Fibroblast of peridontal ligament (primary cell): ENCODE measurements around the gene PCNX3.

Experiments used
- DNase-seq: peaks from one replicate; pipeline ENCODE4 v3.0.0-alpha.2; 2010; ENCODE audit errors: extremely low read depth

The PCNX3 gene

GRCh38 chr11:65598258-65598699, 17.3 kb upstream of the PCNX3 start:
- no peak for DNase-seq

- no peak for DNase-seq
These were observed 16.2 kb upstream of the PCNX3 start for GRCh38 chr11:65599216-65599954.

GRCh38 chr11:65599955-65600246, 15.7 kb upstream of the PCNX3 start:
- no peak for DNase-seq

GRCh38 chr11:65604258-65604657, 11.3 kb upstream of the PCNX3 start:
- DNase-seq, result no peak

GRCh38 chr11:65606876-65607613, 8.5 kb upstream of the PCNX3 start:
- peak; percentile 81 for DNase-seq

- no peak for DNase-seq
These were observed 7.8 kb upstream of the PCNX3 start for GRCh38 chr11:65607614-65608426.

- DNase-seq, result peak; percentile 57
These were observed 6.3 kb upstream of the PCNX3 start for GRCh38 chr11:65609229-65609628.

GRCh38 chr11:65609665-65610064, 5.9 kb upstream of the PCNX3 start:
- DNase-seq, result no peak

- no peak for DNase-seq
These were observed 5.2 kb upstream of the PCNX3 start for GRCh38 chr11:65610404-65610803.

GRCh38 chr11:65611028-65611757, 4.4 kb upstream of the PCNX3 start:
- DNase-seq, result no peak

- DNase-seq, result no peak
These were observed 3.6 kb upstream of the PCNX3 start for GRCh38 chr11:65611758-65612603.

GRCh38 chr11:65612691-65613090, 2.9 kb upstream of the PCNX3 start:
- DNase-seq, result no peak

- no peak for DNase-seq
These were observed 2.3 kb upstream of the PCNX3 start for GRCh38 chr11:65613091-65613928.

GRCh38 chr11:65615950-65616574, 486 bp downstream of the PCNX3 start:
- DNase-seq, result no peak

GRCh38 chr11:65616575-65617001, 1.0 kb downstream of the PCNX3 start:
- no peak for DNase-seq

- DNase-seq, result no peak
These were observed 1.7 kb downstream of the PCNX3 start for GRCh38 chr11:65617136-65617850.

- no peak for DNase-seq
These were observed 2.6 kb downstream of the PCNX3 start for GRCh38 chr11:65617990-65618751.

GRCh38 chr11:65618763-65619162, 3.2 kb downstream of the PCNX3 start:
- DNase-seq, result no peak
